Mesodermal cell (in vitro differentiated cells): ENCODE measurements around the gene PDGFD.

ENCODE experiments used
- H3K27ac ChIP-seq: 2 replicates; pipeline ENCODE4 v1.7.0; 2013; ENCODE audit warnings: mild to moderate bottlenecking, low read depth, low read length, moderate library complexity; ENCODE audit not compliant: severe bottlenecking
- H3K36me3 ChIP-seq: 2 replicates; pipeline ENCODE4 v1.7.1; 2013; ENCODE audit warnings: mild to moderate bottlenecking, low read length, moderate library complexity; ENCODE audit not compliant: control insufficient read depth, insufficient read depth
- H3K4me1 ChIP-seq: one replicate; pipeline ENCODE4 v1.7.1; 2013; ENCODE audit warnings: mild to moderate bottlenecking, low read length; ENCODE audit not compliant: insufficient read depth, control insufficient read depth, poor library complexity, severe bottlenecking
- H3K4me3 ChIP-seq: 2 replicates; pipeline ENCODE4 v1.7.0; 2013; ENCODE audit warnings: low read length, control low read depth, mild to moderate bottlenecking; ENCODE audit not compliant: insufficient read depth, poor library complexity, severe bottlenecking; ENCODE audit errors: extremely low read depth
- H3K9me3 ChIP-seq: 2 replicates; pipeline ENCODE4 v1.7.1; 2013; ENCODE audit warnings: mild to moderate bottlenecking, low read length, moderate library complexity; ENCODE audit not compliant: control insufficient read depth
- WGBS, 2 experiments: methylation state at CpG; one replicate each; pipeline ENCODE4 v1.1.5; 2013; ENCODE audit warnings: missing lambda C conversion rate in 2 of 2; ENCODE audit not compliant: insufficient coverage in 2 of 2; 5-methylcytosine and 5-hydroxymethylcytosine counted together

PDGFD gene

DNA sequence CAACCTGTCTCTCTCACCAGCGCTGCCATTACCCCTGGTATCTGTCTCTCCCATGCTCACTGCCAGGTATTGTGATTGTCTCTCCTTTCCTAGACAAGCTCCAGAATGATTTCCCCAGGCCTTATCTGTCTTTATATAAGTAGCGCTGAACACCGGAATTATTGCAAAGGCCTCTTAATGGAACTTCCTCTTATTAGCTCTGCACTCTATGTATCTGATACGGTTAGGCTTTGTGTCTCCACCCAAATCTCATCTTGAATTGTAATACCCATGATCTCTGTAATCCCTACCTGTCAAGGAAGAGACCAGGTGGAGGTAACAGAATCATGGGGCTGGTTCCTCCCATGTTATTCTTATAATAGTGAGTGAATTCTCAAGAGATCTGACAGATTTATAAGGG lies 88.2 kb downstream of the PDGFD start:
- WGBS, 2 experiments, result 94 to 97% methylated on average over 3 to 4 of the region's 4 CpGs
- H3K4me3 ChIP-seq, result no peak overlapping the region
- H3K27ac ChIP-seq, result no peak overlapping the region
- H3K9me3 ChIP-seq, result no peaks in the 10 kb centered on the region
- no peaks in the 10 kb centered on the region for H3K4me1 ChIP-seq
- H3K36me3 ChIP-seq, result no peaks in the 10 kb centered on the region

DNA sequence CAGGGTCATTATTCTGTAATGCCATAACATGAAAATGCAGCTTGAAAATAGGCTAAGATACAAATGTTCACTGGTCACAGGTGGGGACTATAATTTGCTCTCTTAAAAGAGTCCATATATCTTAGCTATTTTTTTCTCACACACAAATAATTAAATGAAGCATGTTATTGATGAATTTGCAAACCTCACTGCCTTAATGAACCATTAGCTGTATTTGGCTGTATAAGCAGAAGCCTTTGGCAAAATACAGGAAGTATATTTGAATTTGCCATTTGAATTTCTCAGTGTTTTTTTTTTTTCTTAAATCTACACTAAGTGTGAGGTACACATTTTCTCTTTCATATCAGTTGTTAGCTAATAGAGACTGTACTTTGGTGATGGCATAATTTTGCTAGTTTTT lies 88.9 kb downstream of the PDGFD start:
- Histone ChIP-seq H3K27ac (no peak overlapping the region), H3K4me3 (no peak overlapping the region), H3K36me3 (no peaks in the 10 kb centered on the region), H3K9me3 (no peaks in the 10 kb centered on the region), H3K4me1 (no peaks in the 10 kb centered on the region)

DNA sequence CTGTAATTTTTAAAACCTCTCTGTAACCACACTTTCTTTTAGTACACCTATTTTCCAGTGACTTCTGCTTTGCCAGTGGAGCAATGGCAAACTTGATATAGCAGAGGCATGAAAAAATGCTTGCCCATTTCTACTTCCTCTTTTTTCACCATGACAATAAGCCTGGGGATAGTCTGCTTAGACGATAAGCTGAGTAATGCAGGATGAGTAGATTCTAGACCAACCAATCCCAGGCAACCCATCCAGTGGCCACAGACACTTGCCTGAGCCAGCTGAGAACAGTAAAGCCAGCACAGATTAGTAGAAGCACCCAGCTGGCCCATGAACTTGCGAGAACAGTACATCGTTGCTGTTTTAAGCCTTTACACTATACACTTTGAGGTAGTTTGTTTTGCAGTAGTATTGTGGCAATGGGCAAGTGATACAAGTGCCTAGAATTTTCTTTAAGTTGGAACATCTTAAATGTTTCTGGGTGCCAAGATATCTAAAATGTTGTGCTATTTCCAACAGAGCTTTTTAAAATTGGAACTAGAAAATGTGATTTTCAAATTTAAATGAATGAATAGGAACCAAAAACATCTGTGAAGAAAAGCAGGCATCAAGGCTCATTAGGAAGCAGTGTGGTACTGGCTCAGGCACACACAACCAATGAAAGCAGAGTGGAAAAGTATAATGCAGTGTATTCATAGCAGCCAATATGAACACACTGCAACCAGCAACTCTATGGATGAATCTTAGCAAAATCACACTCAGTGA lies 89.8 kb downstream of the PDGFD start:
- Histone ChIP-seq H3K27ac (no peak overlapping the region), H3K4me3 (no peak overlapping the region), H3K36me3 (no peaks in the 10 kb centered on the region), H3K9me3 (no peaks in the 10 kb centered on the region), H3K4me1 (no peaks in the 10 kb centered on the region)
- WGBS, 2 experiments, result 20 to 69% methylated on average over 1 to 2 of the region's 3 CpGs

DNA sequence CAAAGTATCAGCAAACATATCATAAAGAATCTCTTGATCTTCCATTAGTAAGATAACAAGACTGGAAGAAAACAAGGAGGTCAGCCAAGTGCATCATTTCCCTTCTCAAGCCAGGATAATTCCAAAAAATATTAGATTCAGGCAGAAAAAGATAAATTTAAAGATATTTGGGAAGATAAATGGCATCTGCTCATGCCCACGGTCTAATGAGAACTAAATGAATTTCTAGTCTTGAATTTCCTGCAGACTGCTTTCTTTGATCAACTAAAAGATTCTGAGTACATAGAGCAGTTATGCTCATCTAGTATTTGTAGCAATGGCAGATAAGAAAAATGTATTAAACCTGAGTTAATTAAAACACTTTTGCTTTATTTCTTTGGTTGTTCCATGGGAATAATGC lies 96.4 kb downstream of the PDGFD start:
- WGBS, 2 experiments, result 100% methylated on average over 1 of the region's 1 CpG; no CpG with 5 or more reads in 1 of the 2 experiments

DNA sequence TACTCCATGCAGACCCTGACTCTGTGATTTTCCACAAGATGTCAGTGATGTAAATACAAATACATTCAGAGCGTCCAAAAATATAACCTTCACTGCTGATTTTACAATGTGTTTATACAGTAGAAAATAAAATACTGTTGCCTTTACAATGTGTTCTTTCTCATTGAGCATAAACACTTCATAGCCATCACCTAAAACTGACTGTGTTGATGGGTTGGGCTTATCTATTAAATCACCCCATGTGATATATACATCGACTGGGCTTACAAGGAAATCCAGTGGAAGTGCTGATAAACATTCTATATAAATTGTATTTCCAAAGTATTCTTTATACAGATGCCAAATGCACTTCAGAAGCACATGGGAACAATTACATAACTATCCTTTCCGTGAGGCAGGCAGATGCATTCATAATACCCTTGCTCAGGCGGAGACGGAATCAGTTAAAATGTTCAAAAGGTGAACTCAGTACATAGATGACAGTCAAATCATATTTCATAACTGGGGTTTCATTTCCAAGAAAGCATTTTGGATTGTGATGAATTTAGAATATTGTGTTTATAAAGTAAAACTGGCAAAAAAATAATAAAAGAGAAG lies 99.8 kb downstream of the PDGFD start:
- H3K36me3 ChIP-seq, result no peaks in the 10 kb centered on the region
- H3K27ac ChIP-seq, result no peak overlapping the region
- no peaks in the 10 kb centered on the region for H3K4me1 ChIP-seq
- no peak overlapping the region for H3K4me3 ChIP-seq
- 80% methylated on average over 1 of the region's 5 CpGs; no CpG with 5 or more reads in 1 of the 2 experiments for WGBS, 2 experiments
- no peaks in the 10 kb centered on the region for H3K9me3 ChIP-seq

More for the DNA sequence above, 96.4 kb downstream of the PDGFD start:
- Histone ChIP-seq H3K27ac (no peak overlapping the region), H3K4me1 (no peaks in the 10 kb centered on the region), H3K36me3 (no peaks in the 10 kb centered on the region), H3K4me3 (no peak overlapping the region), H3K9me3 (no peaks in the 10 kb centered on the region)

DNA sequence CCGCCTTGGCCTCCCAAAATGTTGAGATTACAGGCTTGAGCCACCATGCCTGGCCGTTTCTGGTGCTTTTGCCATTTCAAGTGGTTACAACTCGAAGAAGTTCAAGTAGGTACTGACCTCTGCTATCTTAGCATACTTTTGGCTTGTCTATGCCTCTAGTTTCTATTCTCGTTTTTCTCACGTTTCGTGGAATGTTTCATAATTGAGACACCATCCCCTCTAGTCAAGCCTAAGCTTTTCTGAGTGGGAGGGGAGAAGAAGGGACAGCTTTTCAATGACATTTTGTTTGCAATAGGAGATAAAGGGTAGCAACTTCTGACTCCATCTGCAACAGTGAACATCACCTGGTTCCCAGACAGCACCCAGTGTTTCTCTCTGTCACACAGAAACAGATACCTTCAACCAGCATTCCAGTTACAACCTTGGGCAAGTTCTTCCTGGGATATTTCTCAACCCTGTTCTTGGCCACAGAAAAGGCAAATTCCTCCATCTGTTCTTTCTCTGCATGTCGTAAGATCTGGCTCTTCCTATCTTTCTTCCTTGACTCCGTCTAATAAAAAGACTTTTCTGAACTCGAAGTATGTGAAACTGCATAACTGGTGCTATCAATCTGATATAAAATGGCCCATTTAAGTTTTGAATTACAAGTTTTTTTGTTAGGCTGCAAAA lies 102.0 kb downstream of the PDGFD start:
- WGBS, 2 experiments, result 96 to 97% methylated on average over 3 to 4 of the region's 9 CpGs
- no peaks in the 10 kb centered on the region for H3K9me3 ChIP-seq
- no peak overlapping the region for H3K27ac ChIP-seq
- no peak overlapping the region for H3K4me3 ChIP-seq
- no peaks in the 10 kb centered on the region for H3K36me3 ChIP-seq
- no peaks in the 10 kb centered on the region for H3K4me1 ChIP-seq

DNA sequence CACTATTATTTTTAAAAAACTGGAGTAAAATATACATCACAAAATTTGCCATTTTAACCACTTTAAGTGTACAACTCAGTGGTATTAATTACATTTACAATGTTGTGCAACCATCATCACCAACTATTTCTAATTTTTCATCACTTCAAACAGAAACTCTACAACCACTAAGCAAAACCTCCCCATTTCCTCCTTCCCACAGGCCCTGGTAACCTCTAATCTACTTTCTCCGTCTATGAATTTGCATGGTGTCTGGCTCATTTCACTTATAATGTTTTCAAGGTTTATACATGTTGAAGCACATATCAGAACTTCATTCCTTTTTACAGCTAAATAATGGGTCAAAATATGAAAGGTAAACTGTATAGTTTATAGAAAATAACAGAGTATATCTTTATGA lies 103.1 kb downstream of the PDGFD start:
- H3K27ac ChIP-seq, result no peak overlapping the region
- no peaks in the 10 kb centered on the region for H3K36me3 ChIP-seq
- H3K4me3 ChIP-seq, result no peak overlapping the region
- no peaks in the 10 kb centered on the region for H3K9me3 ChIP-seq
- WGBS, 2 experiments, result no CpG with 5 or more reads among the region's 1 CpG
- H3K4me1 ChIP-seq, result no peaks in the 10 kb centered on the region

DNA sequence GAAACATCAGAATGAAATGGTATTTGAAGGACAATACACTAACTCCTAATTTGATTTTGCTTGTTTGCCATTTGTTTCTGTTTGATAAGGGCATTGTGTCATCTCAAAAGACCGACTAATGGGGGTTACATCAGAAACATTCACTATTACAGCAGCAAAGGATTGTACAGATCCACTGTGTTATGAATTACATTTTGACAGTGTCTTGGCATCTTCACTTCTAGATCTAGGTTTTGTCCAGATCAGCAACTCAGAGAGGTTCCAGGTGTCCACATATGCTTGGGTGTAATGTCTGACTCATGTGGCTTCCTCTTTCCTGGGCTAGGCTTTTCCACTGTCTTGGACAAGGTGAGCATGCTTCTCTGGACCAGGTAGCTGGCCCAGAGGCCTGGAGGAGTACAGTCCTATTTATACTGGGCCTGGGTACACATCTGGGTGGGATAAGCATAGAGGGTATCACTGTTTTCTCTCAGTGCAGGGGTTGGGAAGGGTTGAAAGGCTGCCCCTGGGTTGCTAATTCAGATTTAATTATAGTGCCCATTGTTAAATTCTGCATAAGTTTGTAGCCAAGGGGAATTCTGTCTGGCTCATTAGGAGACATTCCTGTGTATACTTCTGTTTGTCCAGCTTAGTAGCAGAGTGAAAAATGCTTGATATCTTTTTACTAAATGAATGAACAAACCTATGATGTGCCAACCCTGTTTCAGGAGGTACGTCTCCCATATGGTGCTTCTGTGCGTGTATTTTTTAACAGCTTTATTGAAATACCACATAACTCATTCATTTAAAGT lies 103.7 kb downstream of the PDGFD start:
- H3K4me3 ChIP-seq, result no peak overlapping the region
- no peaks in the 10 kb centered on the region for H3K9me3 ChIP-seq
- 100% methylated on average over 1 of the region's 3 CpGs; no CpG with 5 or more reads in 1 of the 2 experiments for WGBS, 2 experiments
- no peaks in the 10 kb centered on the region for H3K36me3 ChIP-seq
- H3K4me1 ChIP-seq, result no peaks in the 10 kb centered on the region
- H3K27ac ChIP-seq, result no peak overlapping the region

DNA sequence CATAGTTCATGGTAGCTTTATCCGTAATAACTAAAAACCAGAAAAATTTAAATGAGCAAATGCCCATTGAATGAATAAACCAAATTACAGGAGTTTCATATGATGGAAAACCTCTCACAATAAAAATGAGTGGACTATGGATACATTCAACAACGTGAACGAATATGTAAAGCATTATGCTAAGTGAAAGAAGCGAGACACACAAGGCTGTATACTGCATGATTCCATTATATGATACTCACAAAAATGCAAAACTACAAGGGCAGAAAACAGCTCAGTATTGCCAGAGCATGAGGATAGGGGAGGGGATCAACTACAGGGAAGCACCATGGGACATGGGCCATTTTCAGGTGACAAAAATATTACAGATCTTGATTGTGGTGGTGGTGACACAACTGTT lies 105.3 kb downstream of the PDGFD start:
- Histone ChIP-seq H3K9me3 (no peaks in the 10 kb centered on the region), H3K36me3 (no peaks in the 10 kb centered on the region), H3K4me1 (no peaks in the 10 kb centered on the region), H3K4me3 (no peak overlapping the region), H3K27ac (no peak overlapping the region)
- WGBS, 2 experiments, result 83 to 100% methylated on average over 1 of the region's 4 CpGs

DNA sequence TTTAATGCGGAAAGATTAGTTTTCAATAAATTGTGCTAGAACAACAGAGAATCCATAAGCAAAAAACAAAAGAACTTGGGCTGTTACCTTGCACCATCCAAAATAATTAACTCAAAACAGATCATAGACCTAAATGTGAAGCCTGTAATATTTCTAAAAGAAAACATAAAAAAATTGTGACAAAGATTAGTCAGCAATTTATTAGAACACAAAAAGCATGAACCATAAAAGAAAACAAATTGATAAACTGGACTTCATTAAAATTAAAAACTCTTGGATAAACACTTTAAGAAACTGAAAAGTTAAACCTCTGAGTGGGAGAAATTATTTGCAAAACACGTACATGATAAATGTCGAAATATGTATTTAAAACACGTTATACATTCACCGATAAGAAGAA lies 106.0 kb downstream of the PDGFD start:
- Histone ChIP-seq H3K36me3 (no peaks in the 10 kb centered on the region), H3K4me3 (no peak overlapping the region), H3K9me3 (no peaks in the 10 kb centered on the region), H3K4me1 (no peaks in the 10 kb centered on the region), H3K27ac (no peak overlapping the region)
- WGBS, 2 experiments, result no CpG with 5 or more reads among the region's 5 CpGs
